Measurements from ENCODE around the gene PSMD8.

- no peak for TF ChIP-seq CTCF (IDR thresholded peaks at IDR 0.05)
- no peak for TF ChIP-seq EP300 (IDR thresholded peaks at IDR 0.05)
Measured at GRCh38 chr19:38362076-38362945, 12.1 kb upstream of the PSMD8 start.
